ENCODE results near the gene CTIF.

- TF ChIP-seq POLR2AphosphoS5 (IDR thresholded peaks at IDR 0.05) (no peak), CTCF (IDR thresholded peaks at IDR 0.05) (peak; percentile 76 to 95 (median 91)), POLR2A (IDR thresholded peaks at IDR 0.05) (no peak), EP300 (IDR thresholded peaks at IDR 0.05) (no peak)
Measured at GRCh38 chr18:48777026-48777743, 238.4 kb downstream of the CTIF start.
